GM23338 (cell line): ENCODE data around the gene PROCR. TPM values are rescaled to one million over a fixed set of nuclear protein-coding genes. Genes with fewer than 3 reads are reported as not detected.

Experiments used
- ATAC-seq: fragments of 200-7000 bp; cut with Tn5 transposase; 3 replicates; pipeline ENCODE4 v1.9.1; 2020
- DNase-seq: peaks from one replicate; pipeline ENCODE4 v3.0.0-alpha.2; 2015; ENCODE audit warnings: low spot score
- H2AFZ ChIP-seq: fragments of 200-600 bp; sonication (generic); 2 replicates; pipeline ENCODE4 v1.8.0; 2016; ENCODE audit warnings: antibody characterized with exemption, mild to moderate bottlenecking, moderate library complexity
- H3F3A ChIP-seq: fragments of 200-600 bp; sonication (generic); replicated peaks from 2 replicates; pipeline ENCODE4 v1.8.0; 2017; ENCODE audit warnings: antibody characterized with exemption, mixed run types, low read depth
- H3K27ac ChIP-seq: fragments of 200-600 bp; sonication (generic); 2 replicates; pipeline ENCODE4 v1.6.1; 2016; ENCODE audit warnings: low read depth
- H3K27me3 ChIP-seq: fragments of 200-600 bp; sonication (generic); 2 replicates; pipeline ENCODE4 v1.8.0; 2016; ENCODE audit warnings: mild to moderate bottlenecking, mixed run types, moderate library complexity; ENCODE audit not compliant: insufficient read depth
- H3K36me3 ChIP-seq: fragments of 200-600 bp; sonication (generic); 2 replicates; pipeline ENCODE4 v1.8.0; 2016; ENCODE audit warnings: mild to moderate bottlenecking; ENCODE audit not compliant: insufficient read depth
- H3K4me1 ChIP-seq: fragments of 200-600 bp; sonication (generic); 2 replicates; pipeline ENCODE4 v1.8.0; 2016; ENCODE audit warnings: mild to moderate bottlenecking, moderate library complexity; ENCODE audit not compliant: insufficient read depth
- H3K4me2 ChIP-seq: fragments of 200-600 bp; sonication (generic); 2 replicates; pipeline ENCODE4 v1.7.1; 2017; ENCODE audit warnings: mixed run types
- H3K4me3 ChIP-seq: fragments of 200-600 bp; sonication (generic); 2 replicates; pipeline ENCODE4 v1.6.1; 2016; ENCODE audit warnings: mixed run types
- H3K79me2 ChIP-seq: fragments of 200-600 bp; sonication (generic); replicated peaks from 2 replicates; pipeline ENCODE4 v1.8.0; 2017; ENCODE audit warnings: mild to moderate bottlenecking; ENCODE audit not compliant: insufficient read depth
- H3K9me2 ChIP-seq: fragments of 200-600 bp; sonication (generic); 2 replicates; pipeline ENCODE4 v1.8.0; 2017; ENCODE audit not compliant: insufficient read depth
- H4K20me1 ChIP-seq: fragments of 200-600 bp; sonication (generic); replicated peaks from 2 replicates; pipeline ENCODE4 v1.8.0; 2017; ENCODE audit warnings: mild to moderate bottlenecking; ENCODE audit not compliant: insufficient read depth
- H3K27ac Mint-ChIP-seq: 2 replicates; pipeline ENCODE4 v1.8.0; 2020; ENCODE audit warnings: inconsistent platforms, mild to moderate bottlenecking, moderate library complexity, mixed read lengths
- H3K27me3 Mint-ChIP-seq: 3 replicates; pipeline ENCODE4 v1.8.0; 2022; ENCODE audit warnings: low read depth, mild to moderate bottlenecking, moderate library complexity, mixed read lengths, inconsistent platforms; ENCODE audit not compliant: insufficient read depth, poor library complexity
- H3K36me3 Mint-ChIP-seq: 3 replicates; pipeline ENCODE4 v1.8.0; 2021; ENCODE audit warnings: low read depth, mild to moderate bottlenecking, inconsistent platforms, moderate library complexity, mixed read lengths
- H3K4me1 Mint-ChIP-seq: 3 replicates; pipeline ENCODE4 v1.8.0; 2020; ENCODE audit warnings: mild to moderate bottlenecking, inconsistent platforms, mixed read lengths
- H3K4me3 Mint-ChIP-seq: 3 replicates; pipeline ENCODE4 v1.8.0; 2021; ENCODE audit warnings: moderate library complexity, mild to moderate bottlenecking, inconsistent platforms, mixed read lengths
- H3K9me3 Mint-ChIP-seq: 3 replicates; pipeline ENCODE4 v1.8.0; 2020; ENCODE audit warnings: moderate library complexity, mild to moderate bottlenecking, inconsistent platforms, mixed read lengths
- CREB1 ChIP-seq: fragments of 250-450 bp; sonication (Bioruptor Pico); IDR thresholded peaks from 2 replicates; pipeline ENCODE4 v1.5.0; 2020; ENCODE audit warnings: low read depth, mild to moderate bottlenecking, moderate library complexity
- EZH2phosphoT487 ChIP-seq: fragments of 200-600 bp; sonication (generic); IDR thresholded peaks from one replicate; pipeline ENCODE4 v1.8.1; 2018; ENCODE audit warnings: antibody characterized with exemption; ENCODE audit not compliant: unreplicated experiment
- POLR2AphosphoS5 ChIP-seq: IDR thresholded peaks from 2 replicates; pipeline ENCODE4 v1.6.1; 2016; ENCODE audit warnings: antibody characterized with exemption, low read depth
- STAT1 ChIP-seq: IDR thresholded peaks from one replicate; pipeline ENCODE4 v1.6.1; 2016; ENCODE audit warnings: antibody characterized with exemption; ENCODE audit not compliant: unreplicated experiment
- ZNF114 ChIP-seq: fragments of 250-450 bp; sonication (Bioruptor Pico); IDR thresholded peaks from 2 replicates; pipeline ENCODE4 v1.5.0; 2020; ENCODE audit warnings: mild to moderate bottlenecking, moderate library complexity
- ZNF462 ChIP-seq: fragments of 250-450 bp; sonication (Bioruptor Pico); IDR thresholded peaks from 2 replicates; pipeline ENCODE4 v1.5.0; 2020; ENCODE audit warnings: mild to moderate bottlenecking, moderate library complexity
- polyA plus RNA-seq: library from polyadenylated mRNA; unstranded; fragments of >200 nt; fragmentation: Nextera tagmentation; extraction: Ambion mirVana; gene quantifications from 2 replicates; pipeline ENCODE4 v1.2.1, GENCODE V29; 2016
- total RNA-seq: library from RNA; depleted of rRNA; stranded (reverse); fragments of >200 nt; shearing (Covaris generic); gene quantifications from 2 replicates; pipeline ENCODE4 v1.2.3, GENCODE V29; 2014

PROCR gene
- total and polyA plus RNA-seq, 2 experiments from 2014 or later, result 32.9 to 36.1 TPM

GRCh38 chr20:35173576-35174192 is 1.8 kb downstream of the PROCR start (continued):
- no peak for TF ChIP-seq CREB1 (CRISPR knock-in tag)

GRCh38 chr20:35174458-35175216 is 2.8 kb downstream of the PROCR start:
- Histone ChIP-seq H3K79me2 (no peaks in the 10 kb centered on the region), H2AFZ (peak overlapping the region; percentile 94), H3F3A (peaks cover 3% of the 10 kb centered on the region; the same call in 1 of the 2 replicates), H3K4me2 (peak overlapping the region; percentile 76), H3K9me2 (no peaks in the 10 kb centered on the region), H4K20me1 (no peaks in the 10 kb centered on the region), H3K27me3 (0 out of 2 replicates have a peak, but pooled peaks cover 4% of the 10 kb centered on the region), H3K4me1 (peaks cover 29% of the 10 kb centered on the region), H3K4me3 (peak overlapping the region; percentile 51), H3K36me3 (no peaks in the 10 kb centered on the region), H3K27ac (no peak overlapping the region)
- peak; percentile 81 for DNase-seq
- Mint-ChIP-seq H3K4me3 (peak overlapping the region; percentile 45), H3K27ac (no peak overlapping the region), H3K4me1 (peaks cover 33% of the 10 kb centered on the region), H3K36me3 (peaks cover 20% of the 10 kb centered on the region), H3K27me3 (peaks cover 15% of the 10 kb centered on the region), H3K9me3 (no peaks in the 10 kb centered on the region; the same call in 2 of the 3 replicates)
- TF ChIP-seq POLR2AphosphoS5 (peak; percentile 73), EZH2phosphoT487 (no peak)
- peak; percentile 71 for ATAC-seq

- Histone ChIP-seq H3K27ac (no peak overlapping the region), H3K36me3 (no peaks in the 10 kb centered on the region), H4K20me1 (no peaks in the 10 kb centered on the region), H3K4me1 (peaks cover 27% of the 10 kb centered on the region), H2AFZ (no peak overlapping the region), H3K27me3 (0 out of 2 replicates have a peak, but pooled peaks cover 4% of the 10 kb centered on the region), H3K79me2 (no peaks in the 10 kb centered on the region), H3F3A (peaks cover 3% of the 10 kb centered on the region; the same call in 1 of the 2 replicates), H3K9me2 (no peaks in the 10 kb centered on the region), H3K4me3 (no peak overlapping the region), H3K4me2 (no peak overlapping the region)
- Mint-ChIP-seq H3K4me3 (no peak overlapping the region), H3K27me3 (peaks cover 15% of the 10 kb centered on the region), H3K27ac (no peak overlapping the region), H3K9me3 (no peaks in the 10 kb centered on the region; the same call in 2 of the 3 replicates), H3K4me1 (peaks cover 30% of the 10 kb centered on the region), H3K36me3 (peaks cover 20% of the 10 kb centered on the region)
- ATAC-seq (no peak), DNase-seq (no peak)
- TF ChIP-seq ZNF114 (CRISPR knock-in tag), result no peak
- TF ChIP-seq STAT1, result no peak
- TF ChIP-seq ZNF462 (CRISPR knock-in tag), result no peak
- no peak for TF ChIP-seq CREB1 (CRISPR knock-in tag)
These were observed 4.3 kb downstream of the PROCR start for GRCh38 chr20:35176132-35176531.
